Fibroblast of skin of back (primary cell): Measurements from ENCODE around the gene ADCK1.
"Not testable (repeated sequence)": the region's sequence is repeated elsewhere in the genome, so short reads cannot be mapped to it uniquely, and the experiment has no call there.

Experiments used
- DNase-seq: peaks from one replicate; pipeline ENCODE4 v3.0.0-alpha.2; 2013

Gene ADCK1

GRCh38 chr14:77812028-77812427, 12.1 kb downstream of the ADCK1 start:
- no peak for DNase-seq

- DNase-seq, result not testable (repeated sequence)
These were observed 12.8 kb downstream of the ADCK1 start for GRCh38 chr14:77812682-77813081.

GRCh38 chr14:77822307-77822706, 22.4 kb downstream of the ADCK1 start:
- no peak for DNase-seq

- no peak for DNase-seq
These were observed 22.8 kb downstream of the ADCK1 start for GRCh38 chr14:77822741-77823140.

- DNase-seq, result no peak
These were observed 23.5 kb downstream of the ADCK1 start for GRCh38 chr14:77823378-77823777.

- DNase-seq, result no peak
These were observed 26.1 kb downstream of the ADCK1 start for GRCh38 chr14:77825895-77826519.

- no peak for DNase-seq
These were observed 30.8 kb downstream of the ADCK1 start for GRCh38 chr14:77830692-77831091.

GRCh38 chr14:77832297-77832696, 32.4 kb downstream of the ADCK1 start:
- DNase-seq, result no peak

- no peak for DNase-seq
These were observed 38.0 kb downstream of the ADCK1 start for GRCh38 chr14:77837926-77838325.

GRCh38 chr14:77838831-77839511, 39.1 kb downstream of the ADCK1 start:
- no peak for DNase-seq

GRCh38 chr14:77843195-77843594, 43.3 kb downstream of the ADCK1 start:
- DNase-seq, result no peak

GRCh38 chr14:77843651-77844050, 43.7 kb downstream of the ADCK1 start:
- DNase-seq, result no peak

- no peak for DNase-seq
These were observed 44.9 kb downstream of the ADCK1 start for GRCh38 chr14:77844802-77845201.

- DNase-seq, result peak; percentile 9
These were observed 48.1 kb downstream of the ADCK1 start for GRCh38 chr14:77848031-77848430.

GRCh38 chr14:77849711-77850110, 49.8 kb downstream of the ADCK1 start:
- peak; percentile 30 for DNase-seq

- DNase-seq, result no peak
These were observed 54.0 kb downstream of the ADCK1 start for GRCh38 chr14:77853919-77854318.

- no peak for DNase-seq
These were observed 57.0 kb downstream of the ADCK1 start for GRCh38 chr14:77856941-77857340.

- DNase-seq, result no peak
These were observed 60.1 kb downstream of the ADCK1 start for GRCh38 chr14:77859934-77860570.

GRCh38 chr14:77861201-77861600, 61.3 kb downstream of the ADCK1 start:
- no peak for DNase-seq

GRCh38 chr14:77862154-77862786, 62.4 kb downstream of the ADCK1 start:
- peak; percentile 45 for DNase-seq

- DNase-seq, result no peak
These were observed 64.2 kb downstream of the ADCK1 start for GRCh38 chr14:77864085-77864484.

GRCh38 chr14:77864580-77864979, 64.7 kb downstream of the ADCK1 start:
- no peak for DNase-seq

- no peak for DNase-seq
These were observed 65.5 kb downstream of the ADCK1 start for GRCh38 chr14:77865455-77865854.

GRCh38 chr14:77866932-77867331, 67.0 kb downstream of the ADCK1 start:
- no peak for DNase-seq
